ENCODE measurements around the gene HBEGF.

Gene HBEGF

DNA sequence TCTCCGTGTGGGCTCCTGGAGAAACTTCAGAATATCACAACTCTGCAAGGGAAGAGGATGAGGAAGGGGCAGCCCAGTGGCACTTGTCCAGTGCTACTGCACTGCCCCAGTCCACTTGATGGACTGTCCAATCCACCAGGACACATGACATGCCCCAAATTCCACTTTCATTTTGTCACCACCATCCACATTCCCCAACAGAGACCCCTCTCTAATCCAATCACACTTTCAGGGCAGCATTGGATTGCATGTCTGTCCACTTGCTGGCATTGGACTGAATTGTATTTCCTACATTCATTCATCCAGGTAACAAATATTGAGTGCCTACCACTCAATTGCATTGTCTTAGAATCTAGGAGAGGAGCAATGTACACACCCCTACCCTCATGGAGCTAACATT is 14.8 kb downstream of the HBEGF start:
- DNase-seq, result no peak

DNA sequence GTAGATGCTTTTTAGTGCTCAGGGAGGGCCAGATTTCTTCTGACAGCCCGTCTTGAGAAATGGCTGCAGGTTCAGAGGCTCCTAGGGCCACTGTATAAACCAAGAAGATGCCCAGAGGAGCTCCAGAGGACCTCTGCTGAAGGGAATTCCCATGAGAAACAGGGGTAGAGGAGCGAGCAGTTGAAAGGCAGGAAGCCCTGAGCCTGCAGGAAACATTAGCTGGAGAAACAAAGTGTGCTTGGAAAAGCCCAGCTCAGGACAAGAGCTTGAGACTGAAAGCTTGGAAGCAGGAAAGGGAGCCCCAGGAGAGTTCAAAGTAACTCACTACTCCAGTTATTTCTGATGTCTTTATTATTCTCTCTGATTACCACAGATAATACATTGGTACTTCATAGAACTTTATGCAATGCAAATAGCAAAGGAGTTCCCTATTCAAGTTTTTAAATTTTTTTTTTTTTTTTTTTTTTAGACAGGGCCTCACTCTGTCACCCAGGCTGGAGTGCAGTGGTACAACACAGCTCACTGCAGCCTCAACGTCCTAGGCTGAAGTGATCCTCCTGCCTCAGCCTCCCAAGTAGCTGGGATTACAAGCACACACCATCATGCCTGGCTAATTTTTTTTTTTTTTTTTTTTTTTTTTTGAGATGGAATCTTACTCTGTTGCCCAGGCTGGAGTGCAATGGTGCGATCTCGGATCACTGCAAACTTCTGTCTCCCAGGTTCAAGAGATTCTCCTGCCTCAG is 16.5 kb downstream of the HBEGF start:
- DNase-seq, result no peak

DNA sequence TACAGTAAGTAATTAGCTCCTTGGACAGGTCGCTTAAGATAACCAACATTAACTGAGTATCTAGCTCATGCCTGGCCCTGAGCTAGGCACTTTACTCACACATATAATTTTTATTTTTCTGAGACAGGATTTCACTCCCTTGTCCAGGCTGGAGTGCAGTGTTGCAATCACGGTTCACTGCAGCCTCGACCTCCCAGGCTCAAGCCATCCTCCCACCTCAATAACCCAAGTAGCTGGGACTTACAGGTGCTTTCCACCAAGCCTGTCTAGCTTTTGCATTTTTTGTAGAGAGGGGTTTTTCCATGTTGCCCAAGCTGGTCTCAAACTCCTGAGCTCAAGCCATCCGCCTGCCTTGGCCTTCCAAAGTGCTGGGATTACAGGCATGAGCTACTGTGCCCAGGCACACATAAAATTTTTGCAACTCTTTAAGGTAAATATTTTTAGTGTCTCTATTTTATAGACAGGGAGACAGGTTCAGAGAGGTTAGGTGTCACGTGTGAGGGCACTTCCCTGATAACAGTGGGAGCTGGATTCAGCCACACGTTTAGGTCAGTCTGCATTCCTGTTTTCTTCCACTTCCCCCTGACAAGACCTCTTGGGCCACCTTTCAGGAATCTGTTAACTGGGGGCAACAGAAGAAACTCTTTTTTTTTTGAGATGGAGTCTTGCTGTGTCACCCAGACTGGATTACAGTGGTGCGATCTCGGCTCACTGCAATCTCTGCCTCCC is 18.2 kb downstream of the HBEGF start:
- DNase-seq, result no peak

DNA sequence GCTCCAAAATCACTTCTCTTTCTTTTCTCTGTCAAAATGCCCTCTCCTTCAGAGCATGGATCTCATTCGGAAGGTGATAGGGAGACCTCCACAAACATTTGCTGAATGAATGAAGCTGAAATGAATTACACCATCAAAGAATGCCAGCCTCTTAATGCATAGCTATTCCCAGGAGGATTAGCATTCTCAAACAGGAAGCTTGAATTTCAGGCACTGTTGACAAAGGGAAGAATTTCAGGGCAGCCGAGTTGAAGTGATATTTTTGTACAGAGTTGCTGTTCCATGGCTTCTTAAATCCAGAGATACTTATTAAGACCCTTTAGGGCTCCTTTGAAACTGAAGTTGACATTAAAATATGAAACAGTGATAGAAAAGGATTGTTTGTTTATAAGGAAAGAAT is 18.8 kb downstream of the HBEGF start:
- no peak for DNase-seq

DNA sequence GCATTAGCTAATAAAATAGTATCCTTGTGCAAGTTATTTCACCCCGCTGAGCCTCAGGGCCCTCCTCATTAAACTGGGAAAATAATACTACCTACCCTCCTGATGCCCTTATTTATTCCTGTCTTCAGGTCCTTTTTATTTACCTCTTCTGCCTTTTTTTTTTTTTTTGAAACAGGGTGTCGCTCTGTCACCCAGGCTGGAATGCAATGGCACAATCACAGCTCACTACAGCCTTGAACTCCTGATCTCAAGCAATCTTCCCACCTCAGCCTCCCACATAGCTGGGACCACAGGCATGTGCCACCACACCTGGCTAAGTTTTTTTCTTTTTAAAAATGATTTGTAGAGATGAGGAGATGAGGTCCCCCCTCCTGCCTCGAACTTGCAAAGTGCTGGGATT is 20.9 kb downstream of the HBEGF start:
- DNase-seq, result no peak

DNA sequence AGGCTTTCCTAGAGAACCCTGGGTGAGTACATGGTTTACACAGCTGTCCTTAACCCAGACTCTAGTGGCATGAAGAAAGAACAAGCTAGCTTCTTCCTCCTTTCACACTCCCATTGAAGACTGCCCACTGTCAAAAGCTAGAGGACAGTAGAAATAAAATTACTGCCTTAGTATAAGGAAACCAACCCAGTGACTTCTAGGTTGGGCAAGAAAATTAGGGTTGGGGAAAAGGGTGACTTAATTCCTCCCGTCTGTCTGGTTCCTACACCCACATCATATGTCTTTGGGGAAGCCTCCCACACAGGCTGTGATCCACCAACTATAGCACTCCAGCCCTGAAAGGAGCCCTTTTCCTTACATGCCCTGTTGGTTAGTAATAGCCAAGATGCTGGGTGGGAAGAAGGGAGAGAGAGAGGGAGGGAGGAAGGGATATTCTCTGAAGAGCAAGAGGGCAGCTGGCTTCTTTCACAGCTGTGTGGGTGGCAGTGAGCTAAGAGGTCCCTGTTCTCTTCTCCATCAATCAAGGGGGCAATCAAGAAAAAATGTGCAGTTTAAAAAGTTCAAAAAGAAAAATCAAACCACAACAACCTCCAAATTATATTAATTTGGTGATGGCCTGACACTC is 21.7 kb downstream of the HBEGF start:
- no peak for DNase-seq

DNA sequence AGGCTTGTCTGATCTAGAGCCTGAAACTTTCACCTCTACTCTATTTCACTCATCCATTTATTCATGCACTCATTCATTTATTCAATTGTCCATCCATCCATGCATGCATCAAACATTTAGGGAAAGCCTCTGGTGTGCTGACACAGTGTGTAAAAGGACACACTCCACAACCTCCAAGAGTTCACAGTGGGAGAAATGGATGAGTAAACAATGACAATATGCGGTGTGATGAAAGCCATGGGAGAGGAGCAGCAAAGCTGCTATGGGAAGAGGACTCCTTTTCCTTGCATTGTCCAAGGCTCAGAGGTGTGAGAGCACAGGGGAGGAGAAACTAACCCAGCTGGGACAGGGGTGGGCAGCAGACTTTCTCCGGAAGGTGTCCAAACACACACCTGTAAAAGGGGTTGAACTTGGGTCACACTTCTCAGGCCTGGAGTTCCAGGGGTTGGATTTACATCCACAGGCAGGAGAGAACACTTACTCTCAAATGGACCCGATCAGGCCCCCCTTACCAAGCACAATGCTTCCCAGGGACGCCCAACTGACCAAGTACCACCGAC is 22.3 kb downstream of the HBEGF start:
- no peak for DNase-seq

DNA sequence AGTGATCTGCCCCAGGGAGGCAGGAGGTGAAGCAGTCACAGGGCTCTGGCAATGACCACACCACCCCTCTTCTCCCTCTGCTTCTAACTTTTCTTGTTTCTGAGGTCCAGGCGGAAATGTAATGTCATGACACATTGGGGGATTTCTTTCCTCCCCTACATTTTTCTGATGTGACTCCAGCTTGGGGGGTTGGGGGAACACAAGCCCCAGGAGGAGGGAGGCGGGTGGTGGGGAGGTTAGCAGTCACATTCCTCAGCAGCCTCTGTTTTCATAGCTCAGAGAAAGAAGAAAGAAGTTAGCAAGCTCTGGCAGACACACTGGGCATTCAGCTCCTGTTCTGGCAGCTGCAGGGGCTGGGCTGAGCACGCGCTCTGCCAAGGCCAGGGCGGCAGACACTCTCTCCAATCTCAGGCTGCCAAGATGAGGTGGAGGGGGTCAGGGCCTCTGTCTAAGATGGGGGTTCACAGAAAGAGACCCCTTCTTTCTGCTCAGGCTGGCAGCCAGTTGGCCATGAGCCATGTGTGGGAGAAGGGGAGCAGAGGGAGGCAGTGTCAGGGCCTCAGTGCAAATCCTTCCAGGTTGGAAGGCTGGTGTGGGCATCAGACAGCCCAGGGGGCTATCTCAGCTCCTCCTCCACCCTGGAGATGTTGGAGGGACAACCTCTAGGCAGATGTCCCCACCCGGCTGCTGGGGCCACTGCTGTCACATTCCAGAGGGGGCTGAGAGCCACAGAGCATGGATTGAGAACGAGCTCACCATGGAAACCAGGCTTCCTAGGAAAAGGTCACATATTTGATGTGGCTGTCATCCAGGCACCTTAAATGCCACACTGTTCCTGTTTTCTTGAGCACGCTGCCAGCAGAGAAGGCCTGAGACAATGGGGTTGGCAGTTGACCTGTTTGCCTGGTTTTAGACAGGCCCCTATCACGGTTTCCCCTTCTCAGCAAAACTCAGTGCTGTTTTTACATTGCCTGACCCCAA is 23.4 kb downstream of the HBEGF start:
- no peak for DNase-seq

DNA sequence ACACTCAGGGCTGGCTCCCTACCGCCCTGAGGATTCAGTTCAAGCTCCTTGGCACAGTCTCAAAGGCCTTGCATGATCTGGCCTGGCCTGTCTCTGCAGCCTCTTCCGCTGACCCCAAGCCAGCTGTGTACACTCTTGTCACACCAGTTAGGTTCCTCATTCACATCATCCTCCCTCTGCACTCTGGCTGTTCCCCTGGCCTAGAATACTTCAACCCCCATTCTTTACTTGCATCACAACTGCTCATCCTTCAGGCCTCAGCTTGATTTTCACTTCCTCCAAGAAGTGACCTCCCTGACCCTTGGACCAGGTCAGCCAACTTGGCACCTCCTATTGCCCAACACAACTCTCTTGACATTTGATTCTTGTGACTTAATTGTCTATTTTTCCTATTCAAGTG is 24.6 kb downstream of the HBEGF start:
- no peak for DNase-seq

DNA sequence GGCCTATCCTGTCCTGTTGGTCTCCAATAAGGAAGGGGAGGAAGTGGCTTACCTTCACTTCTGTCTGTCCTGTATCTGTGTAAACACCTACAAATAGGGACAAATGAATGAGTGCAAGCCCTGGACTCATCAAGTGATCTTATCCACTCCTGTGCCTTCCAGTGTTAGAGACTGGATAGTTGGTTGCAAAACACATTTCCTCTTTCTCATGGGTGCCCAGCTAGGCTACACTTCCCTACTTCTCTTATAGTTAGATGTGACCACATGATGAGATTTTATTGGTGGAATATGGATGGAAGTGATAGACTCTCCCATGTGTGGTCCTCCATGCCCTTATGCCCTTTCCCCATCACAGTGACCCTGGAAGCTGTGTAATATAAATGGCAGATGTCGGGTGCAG is 26.6 kb downstream of the HBEGF start:
- no peak for DNase-seq

DNA sequence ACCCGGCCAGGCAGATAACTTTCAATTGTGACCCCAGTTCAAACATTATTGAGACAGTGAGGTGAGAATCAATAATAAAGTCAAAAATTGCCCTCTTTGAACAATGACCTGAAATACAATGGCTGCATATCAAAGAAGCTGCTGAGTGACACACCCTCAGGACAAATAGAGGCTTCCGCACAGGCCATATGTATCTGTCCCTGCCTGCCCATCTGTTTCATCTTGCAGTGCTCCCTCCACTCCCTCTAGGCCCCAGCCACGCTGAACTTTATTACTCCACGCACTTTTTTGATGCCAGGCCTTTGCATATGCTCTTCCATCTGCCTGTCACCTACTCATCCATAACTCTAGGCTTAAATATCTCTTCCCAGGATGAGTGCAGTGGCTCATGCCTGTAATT is 27.6 kb downstream of the HBEGF start:
- DNase-seq, result no peak

DNA sequence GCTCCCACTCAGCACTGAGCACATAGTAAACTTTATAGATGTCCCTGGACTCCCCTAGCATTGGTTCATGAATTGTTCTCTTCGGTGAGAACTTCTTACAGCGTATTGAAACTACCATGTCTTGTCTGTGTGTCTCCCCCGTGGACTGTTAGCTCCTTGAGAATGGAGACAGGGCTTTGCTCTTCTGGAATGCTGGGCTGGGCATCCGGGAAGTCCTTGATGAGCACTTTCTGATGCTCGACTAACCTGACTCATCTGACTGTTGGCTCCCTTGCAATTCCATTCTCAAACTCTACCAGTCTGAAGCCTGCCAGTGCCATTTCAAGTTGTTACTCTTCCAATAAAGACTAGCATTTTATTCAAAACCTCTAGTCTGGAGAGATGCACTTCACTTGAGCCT is 28.5 kb downstream of the HBEGF start:
- DNase-seq, result no peak

DNA sequence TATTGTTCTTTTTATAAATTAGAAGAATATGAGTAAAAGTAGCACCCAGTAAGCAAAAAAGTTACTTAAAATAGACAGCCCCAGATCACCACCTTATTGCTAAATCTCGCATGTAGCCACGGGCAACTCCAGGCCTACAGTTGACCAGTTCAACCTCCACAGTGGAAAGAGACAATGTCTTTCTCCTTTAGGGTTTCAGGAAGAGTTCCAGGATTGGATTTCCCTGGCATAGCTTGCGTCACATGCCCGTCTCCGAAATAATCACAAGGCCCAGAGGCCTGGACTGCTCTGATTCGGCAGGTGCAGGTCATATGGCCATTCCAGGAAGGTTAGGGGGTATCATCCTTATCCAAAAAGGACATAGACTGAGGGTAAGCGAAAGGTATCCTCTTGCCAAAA is 33.6 kb downstream of the HBEGF start:
- no peak for DNase-seq

DNA sequence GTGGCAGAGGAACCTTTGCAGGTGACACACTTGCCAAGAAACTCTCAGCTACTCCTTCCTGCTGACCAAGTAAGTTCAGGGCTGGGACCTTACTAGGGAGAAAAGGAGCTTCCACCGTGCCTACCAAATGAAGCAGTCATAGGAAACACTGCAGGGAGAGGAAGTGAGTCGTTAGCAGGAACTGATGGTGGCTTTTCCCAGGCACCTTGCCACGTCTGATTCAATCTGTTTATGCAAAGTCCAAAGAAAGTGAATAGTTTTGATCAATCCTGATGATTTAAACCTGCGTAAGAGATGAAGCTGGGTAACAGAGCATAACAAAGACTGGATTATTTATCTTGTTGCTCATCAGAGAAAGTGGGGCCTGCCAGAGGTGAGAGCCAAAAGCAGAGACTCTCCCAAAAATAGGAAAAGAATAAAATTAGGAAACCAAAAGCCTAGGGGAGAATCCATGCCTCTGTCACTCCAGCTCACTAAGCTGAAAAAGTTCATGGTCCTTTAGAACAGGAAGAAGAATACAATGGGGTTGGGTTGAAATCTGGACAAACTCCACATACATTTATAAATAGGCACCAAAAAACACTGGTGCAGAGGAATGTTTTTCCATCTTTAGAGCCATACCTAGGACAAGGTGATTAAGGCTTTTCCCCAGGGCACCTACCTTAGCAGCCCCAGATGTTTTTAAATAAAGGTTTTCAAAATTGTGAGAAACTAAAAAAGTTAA is 34.2 kb downstream of the HBEGF start:
- DNase-seq, result no peak

DNA sequence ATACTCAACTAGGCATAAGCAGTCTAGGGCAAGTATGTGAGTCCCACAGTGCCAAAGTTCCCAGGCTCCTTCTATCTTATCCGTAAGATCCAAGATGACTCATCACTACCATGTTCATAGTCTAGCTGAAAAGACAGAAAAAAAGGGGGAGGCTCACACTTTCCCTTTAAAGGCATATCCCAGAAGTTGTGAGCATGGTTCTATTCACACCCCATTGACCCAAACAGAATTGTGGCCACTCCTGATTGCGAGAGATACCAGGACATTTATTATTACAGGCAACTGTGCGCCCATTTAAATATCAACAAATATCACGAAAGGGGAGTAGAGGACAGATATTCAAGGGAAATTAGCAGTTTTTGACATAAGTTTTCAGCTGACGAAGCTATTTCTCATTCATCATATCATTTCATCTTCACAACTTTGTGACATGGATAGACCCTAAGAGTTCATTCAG is 35.4 kb downstream of the HBEGF start:
- no peak for DNase-seq

DNA sequence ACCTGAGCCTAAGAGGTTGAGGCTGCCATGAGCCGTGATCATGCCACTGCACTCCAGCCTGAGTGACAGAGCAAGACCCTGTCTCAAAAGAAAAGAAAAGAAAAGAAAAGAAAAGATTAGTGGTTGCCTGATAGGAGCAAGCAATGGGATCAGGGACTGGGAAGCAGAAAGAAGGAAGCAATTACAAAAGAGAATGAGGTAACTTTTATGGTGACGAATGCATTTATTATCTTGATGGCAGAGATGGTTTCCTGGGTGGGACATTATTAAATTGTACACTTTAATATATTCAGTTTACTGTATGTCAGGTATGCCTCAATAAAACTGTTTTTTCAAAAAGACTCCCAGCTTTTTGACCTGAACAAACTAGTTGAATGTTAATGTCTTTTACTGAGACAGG is 36.0 kb downstream of the HBEGF start:
- no peak for DNase-seq

DNA sequence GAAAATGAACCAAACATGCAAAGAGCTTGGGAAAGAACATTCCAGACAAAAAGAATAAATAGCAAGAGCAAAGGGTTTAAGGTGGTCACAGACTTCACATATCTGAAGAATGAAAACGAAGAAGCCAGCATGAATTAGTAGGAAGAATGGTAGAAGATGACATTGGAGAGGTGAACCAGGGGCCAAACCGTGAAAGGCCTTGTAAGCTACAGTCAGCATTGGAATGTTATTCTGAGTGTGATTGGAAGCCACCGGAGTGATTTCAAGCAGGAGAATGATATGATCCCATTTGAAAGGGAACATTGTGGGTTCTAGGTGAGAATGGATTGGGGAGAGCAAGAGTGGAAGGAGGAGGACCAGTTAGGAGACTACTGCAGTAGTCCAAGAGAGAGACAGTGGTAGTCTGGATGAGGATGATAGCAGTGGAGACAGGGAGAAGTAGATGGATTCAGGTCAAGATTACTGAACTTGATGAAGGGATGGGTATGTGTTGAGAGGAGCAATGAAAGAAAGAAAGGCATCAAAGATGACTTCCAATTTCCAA is 36.6 kb downstream of the HBEGF start:
- no peak for DNase-seq

DNA sequence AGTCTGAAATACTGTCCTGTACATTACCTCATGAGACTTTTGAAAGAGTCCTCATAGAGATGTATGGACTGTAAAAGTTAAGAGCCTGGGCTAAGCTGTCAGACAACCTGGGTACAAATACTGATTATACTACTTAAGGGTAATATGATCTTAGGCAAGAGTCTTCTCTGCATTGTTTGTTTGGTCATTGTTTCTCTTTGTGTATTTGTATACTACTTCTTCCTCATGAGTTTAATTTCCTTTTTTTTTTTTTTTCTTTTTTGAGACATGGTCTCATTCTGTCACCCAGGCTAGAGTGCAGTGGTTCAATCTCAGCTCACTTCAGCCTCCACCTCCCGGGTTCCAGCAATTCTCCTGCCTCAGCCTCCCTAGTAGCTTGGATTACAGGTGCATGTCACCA is 40.9 kb downstream of the HBEGF start:
- DNase-seq, result no peak

DNA sequence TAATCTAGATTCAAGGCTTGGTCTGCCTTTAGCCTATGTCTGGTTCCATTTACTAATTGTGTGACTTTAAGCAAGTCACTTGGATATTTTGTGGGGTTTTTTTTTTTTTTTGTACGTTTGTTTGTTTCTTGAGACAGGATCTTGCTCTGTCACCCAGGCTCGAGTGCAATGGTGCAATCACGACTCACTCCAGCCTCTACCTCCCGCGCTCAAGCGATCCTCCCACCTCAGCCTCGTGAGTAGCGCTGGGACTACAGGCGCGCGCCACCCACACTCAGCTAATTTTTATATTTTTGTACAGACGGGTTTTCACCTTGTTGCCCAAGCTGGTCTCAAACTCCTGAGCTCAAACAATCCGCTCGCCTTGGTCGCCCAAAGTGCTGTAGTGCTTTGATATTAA is 42.4 kb downstream of the HBEGF start:
- DNase-seq, result no peak

DNA sequence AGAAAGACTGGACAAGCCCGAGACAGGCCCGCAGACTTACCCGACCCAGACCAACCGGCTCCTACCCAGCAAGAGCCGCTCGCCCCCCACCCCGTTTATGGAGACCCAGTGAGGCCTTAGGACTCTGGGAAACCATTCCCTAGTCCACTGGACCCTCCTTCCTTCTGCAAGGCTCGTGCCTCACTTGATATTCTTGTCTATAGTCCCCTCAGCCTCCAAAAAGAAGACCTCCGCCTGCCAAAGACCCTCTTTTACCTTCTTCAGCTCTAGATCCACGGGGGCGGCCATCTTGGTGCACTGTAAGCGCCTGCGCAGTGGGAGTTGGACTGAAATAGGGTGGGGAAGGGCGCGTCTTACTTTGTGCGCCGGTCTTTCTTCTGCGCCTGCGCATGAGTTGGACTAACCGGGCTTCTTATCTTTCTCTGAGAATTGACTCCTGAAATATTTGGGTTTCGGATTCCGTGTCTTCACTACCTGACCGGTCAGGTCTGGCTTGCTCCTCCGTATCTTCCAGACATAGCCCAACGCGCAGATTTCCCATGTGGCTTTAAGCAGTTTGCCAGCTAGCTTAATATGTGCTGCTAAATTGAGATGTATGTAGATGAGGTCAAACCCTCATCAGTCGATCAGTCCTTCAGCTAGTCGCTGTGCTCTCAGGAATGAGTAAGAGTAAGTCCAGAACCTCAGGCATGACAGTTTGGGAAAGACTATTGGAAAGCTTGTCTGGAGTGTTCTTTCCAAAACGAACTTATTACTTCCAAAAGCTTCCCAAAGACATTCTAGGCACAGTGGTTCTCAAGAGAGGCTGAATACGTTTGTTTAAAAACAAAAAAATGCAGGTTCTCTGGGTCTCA is 43.4 kb downstream of the HBEGF start, which contains the start of gene PFDN1:
TSS of gene PFDN1 (minus strand) at position 316 of the 854 bp plus-strand sequence. CDS start at position 288, 28 bp downstream.
- DNase-seq, result peak; percentile 90 to 93

Measured in activated CD4-positive, alpha-beta T cell treated with anti-CD3 and anti-CD28 coated beads for 4 hours (primary cell).